A673 (cell line): ENCODE data around the gene HUS1B. TPM values are rescaled to one million over a fixed set of nuclear protein-coding genes. Genes with fewer than 3 reads are reported as not detected.
"Not testable (repeated sequence)": the region's sequence is repeated elsewhere in the genome, so short reads cannot be mapped to it uniquely, and the experiment has no call there.

Source experiments
- BruUV-seq: library from RNA; stranded (reverse); fragments of 400-500 nt; replicated peaks from 2 replicates; lab custom pipeline; 2021; lab: Mats Ljungman, UMichigan
- CTCF ChIA-PET: fragments of 300-600 bp; sonication (Branson Sonifier 250); formaldehyde crosslinking; loops from one replicate; lab custom pipeline; 2022; ENCODE audit warnings: antibody characterized with exemption; lab: Charles Lee
- POLR2A ChIA-PET: fragments of 300-600 bp; sonication (Branson Sonifier 250); formaldehyde crosslinking; loops from one replicate; lab custom pipeline; 2022; ENCODE audit warnings: antibody characterized with exemption; ENCODE audit not compliant: low non-redundant PET; lab: Charles Lee
- DNase-seq: peaks from one replicate; pipeline ENCODE4 v3.0.0-alpha.2; 2015; ENCODE audit warnings: low spot score
- H3K27ac ChIP-seq: fragments of 200-600 bp; sonication (generic); 2 replicates; pipeline ENCODE4 v1.5.1; 2016; ENCODE audit warnings: mixed run types, low read depth, mild to moderate bottlenecking, mixed read lengths, antibody characterized with exemption, low read length; ENCODE audit not compliant: poor library complexity, severe bottlenecking
- H3K27me3 ChIP-seq: fragments of 200-600 bp; sonication (generic); replicated peaks from 2 replicates; pipeline ENCODE4 v1.6.1; 2017; ENCODE audit warnings: mixed run types, low read depth, mild to moderate bottlenecking, mixed read lengths, antibody characterized with exemption, low read length; ENCODE audit not compliant: insufficient read depth, poor library complexity
- H3K36me3 ChIP-seq: fragments of 200-600 bp; sonication (generic); 2 replicates; pipeline ENCODE4 v1.6.1; 2016; ENCODE audit warnings: mixed run types, mild to moderate bottlenecking, mixed read lengths, antibody characterized with exemption, low read length; ENCODE audit not compliant: insufficient read depth, poor library complexity, severe bottlenecking
- H3K4me1 ChIP-seq: fragments of 200-600 bp; sonication (generic); 2 replicates; pipeline ENCODE4 v1.6.1; 2017; ENCODE audit warnings: mixed run types, mild to moderate bottlenecking, mixed read lengths, antibody characterized with exemption, low read length; ENCODE audit not compliant: insufficient read depth, poor library complexity, severe bottlenecking
- H3K4me3 ChIP-seq: fragments of 200-600 bp; sonication (generic); 2 replicates; pipeline ENCODE4 v1.5.1; 2016; ENCODE audit warnings: low read depth, mixed run types, mild to moderate bottlenecking, mixed read lengths, low read length; ENCODE audit not compliant: poor library complexity, severe bottlenecking
- H3K9me3 ChIP-seq: fragments of 200-600 bp; sonication (generic); 2 replicates; pipeline ENCODE4 v1.6.1; 2016; ENCODE audit warnings: mixed run types, low read depth, mild to moderate bottlenecking, mixed read lengths, antibody characterized with exemption, low read length; ENCODE audit not compliant: poor library complexity, severe bottlenecking
- CTCF ChIP-seq: fragments of 300-800, 200-600 bp; sonication (generic); conservative IDR thresholded peaks from 2 replicates; pipeline ENCODE4 v1.5.1; 2017; ENCODE audit warnings: low read depth, mild to moderate bottlenecking, antibody characterized with exemption, low read length, moderate library complexity, mixed read lengths
- EZH2 ChIP-seq: fragments of 200-600 bp; sonication (generic); IDR thresholded peaks from 2 replicates; pipeline ENCODE4 v1.6.1; 2017; ENCODE audit warnings: borderline replicate concordance, low read depth, mild to moderate bottlenecking, mixed read lengths, antibody characterized with exemption, low read length; ENCODE audit not compliant: poor library complexity, severe bottlenecking
- intact Hi-C: fragments of 100-400 bp; cut with micrococcal nuclease; formaldehyde crosslinking; loops from one replicate; pipeline ENCODE4 v1.10.0; 2022; ENCODE audit not compliant: unreplicated experiment
- total RNA-seq: library from RNA; stranded (reverse); gene quantifications from 2 replicates; pipeline ENCODE4 v1.2.3, GENCODE V29; 2021

The HUS1B gene
- total RNA-seq, 1 experiment from 2014 or later: 0.88 TPM

GRCh38 chr6:674406-674805 is 17.5 kb upstream of the HUS1B start:
- intact Hi-C loops: no loop called here
- no peak for DNase-seq
- H3K27ac ChIP-seq: no peak overlapping the region
- ChIA-PET POLR2A (no interaction called here), CTCF (no interaction called here)
- no peaks in the 10 kb centered on the region for H3K36me3 ChIP-seq
- no peaks in the 10 kb centered on the region for H3K27me3 ChIP-seq
- no peak overlapping the region for H3K4me3 ChIP-seq
- no TSS peak for BruUV-seq
- TF ChIP-seq CTCF (no peak), EZH2 (no peak)
- H3K4me1 ChIP-seq: no peaks in the 10 kb centered on the region
- peaks cover 3% of the 10 kb centered on the region for H3K9me3 ChIP-seq

- Histone ChIP-seq H3K4me1 (no peaks in the 10 kb centered on the region), H3K27ac (no peak overlapping the region), H3K36me3 (no peaks in the 10 kb centered on the region), H3K9me3 (peaks cover 1% of the 10 kb centered on the region), H3K4me3 (no peak overlapping the region), H3K27me3 (no peaks in the 10 kb centered on the region)
- intact Hi-C loops: no loop called here
- no TSS peak for BruUV-seq
- ChIA-PET CTCF (no interaction called here), POLR2A (no interaction called here)
- no peak for TF ChIP-seq CTCF
- no peak for TF ChIP-seq EZH2
- DNase-seq: no peak
Observed at GRCh38 chr6:667253-667927, 10.5 kb upstream of the HUS1B start.

GRCh38 chr6:665403-666267 is 8.7 kb upstream of the HUS1B start:
- H3K27ac ChIP-seq: no peak overlapping the region
- no peak for DNase-seq
- H3K27me3 ChIP-seq: no peaks in the 10 kb centered on the region
- no peaks in the 10 kb centered on the region for H3K36me3 ChIP-seq
- H3K4me3 ChIP-seq: no peak overlapping the region
- ChIA-PET POLR2A (no interaction called here), CTCF (no interaction called here)
- intact Hi-C loops: no loop called here
- no TSS peak for BruUV-seq
- no peaks in the 10 kb centered on the region for H3K4me1 ChIP-seq
- H3K9me3 ChIP-seq: no peaks in the 10 kb centered on the region
- no peak for TF ChIP-seq EZH2
- no peak for TF ChIP-seq CTCF

- DNase-seq, H3K9me3 ChIP-seq, CTCF ChIA-PET, POLR2A ChIA-PET, H3K27me3 ChIP-seq, H3K36me3 ChIP-seq, H3K27ac ChIP-seq, intact Hi-C loops, BruUV-seq, H3K4me3 ChIP-seq: not testable (repeated sequence)
- peaks cover 14% of the 10 kb centered on the region for H3K4me1 ChIP-seq
Observed at GRCh38 chr6:663788-664187, 6.9 kb upstream of the HUS1B start.
